DND-41 (cell line): Measurements from ENCODE around the gene OR14I1.

ENCODE experiments used
- ATAC-seq: fragments of 200-7000 bp; cut with Tn5 transposase; 3 replicates; pipeline ENCODE4 v1.9.1; 2021; ENCODE audit warnings: low read depth; ENCODE audit not compliant: insufficient read depth
- DNase-seq: peaks from one replicate; pipeline ENCODE4 v3.0.0-alpha.2; 2020
- H2AFZ ChIP-seq: 2 replicates; pipeline ENCODE4 v1.6.0; 2012; ENCODE audit warnings: low read depth, low read length
- H3K27ac ChIP-seq: 2 replicates; pipeline ENCODE4 v1.5.1; 2012; ENCODE audit warnings: low read length, inconsistent platforms
- H3K27me3 ChIP-seq: fragments of 200-600 bp; sonication (generic); 2 replicates; pipeline ENCODE4 v1.6.0; 2012; ENCODE audit warnings: low read length, mild to moderate bottlenecking, inconsistent platforms; ENCODE audit not compliant: insufficient read depth, poor library complexity
- H3K36me3 ChIP-seq: 2 replicates; pipeline ENCODE4 v1.5.1; 2012; ENCODE audit warnings: low read length, inconsistent platforms; ENCODE audit not compliant: insufficient read depth
- H3K4me1 ChIP-seq: 2 replicates; pipeline ENCODE4 v1.5.1; 2012; ENCODE audit warnings: mild to moderate bottlenecking, low read length; ENCODE audit not compliant: insufficient read depth
- H3K4me2 ChIP-seq: 2 replicates; pipeline ENCODE4 v1.6.0; 2012; ENCODE audit warnings: mild to moderate bottlenecking, moderate library complexity, low read length, inconsistent platforms; ENCODE audit not compliant: insufficient read depth
- H3K4me3 ChIP-seq, 2 experiments: fragments of 200-600 bp in 1 of 2; shearing (Covaris generic) in 1 of 2; 2 replicates each; pipeline ENCODE4 v1.5.1; 2012 to 2016; ENCODE audit warnings: inconsistent platforms in 2 of 2, low read length in 2 of 2, mild to moderate bottlenecking in 2 of 2, low read depth in 1 of 2, moderate library complexity in 1 of 2
- H3K79me2 ChIP-seq: 2 replicates; pipeline ENCODE4 v1.6.0; 2012; ENCODE audit warnings: low read length, inconsistent platforms; ENCODE audit not compliant: insufficient read depth
- H3K9ac ChIP-seq: 2 replicates; pipeline ENCODE4 v1.6.0; 2012; ENCODE audit warnings: low read depth, mild to moderate bottlenecking, inconsistent platforms, low read length, moderate library complexity
- H3K9me3 ChIP-seq: 2 replicates; pipeline ENCODE4 v1.5.1; 2012; ENCODE audit warnings: low read length, moderate library complexity, mild to moderate bottlenecking, inconsistent platforms; ENCODE audit not compliant: insufficient read depth, severe bottlenecking
- H4K20me1 ChIP-seq: 2 replicates; pipeline ENCODE4 v1.6.0; 2012; ENCODE audit warnings: low read length; ENCODE audit not compliant: insufficient read depth
- EZH2 ChIP-seq: IDR thresholded peaks from 3 replicates; pipeline ENCODE4 v1.6.1; 2012; ENCODE audit warnings: borderline replicate concordance, low read depth, mild to moderate bottlenecking, moderate library complexity, low read length, inconsistent platforms; ENCODE audit not compliant: severe bottlenecking
- TF ChIP-seq, protein P1 (sequence below): IDR thresholded peaks from 2 replicates; pipeline ENCODE4 v1.5.1; 2012; ENCODE audit warnings: borderline replicate concordance, low read length, moderate library complexity, mild to moderate bottlenecking; ENCODE audit not compliant: poor library complexity, severe bottlenecking; ENCODE audit errors: extremely low read depth

OR14I1 gene

DNA sequence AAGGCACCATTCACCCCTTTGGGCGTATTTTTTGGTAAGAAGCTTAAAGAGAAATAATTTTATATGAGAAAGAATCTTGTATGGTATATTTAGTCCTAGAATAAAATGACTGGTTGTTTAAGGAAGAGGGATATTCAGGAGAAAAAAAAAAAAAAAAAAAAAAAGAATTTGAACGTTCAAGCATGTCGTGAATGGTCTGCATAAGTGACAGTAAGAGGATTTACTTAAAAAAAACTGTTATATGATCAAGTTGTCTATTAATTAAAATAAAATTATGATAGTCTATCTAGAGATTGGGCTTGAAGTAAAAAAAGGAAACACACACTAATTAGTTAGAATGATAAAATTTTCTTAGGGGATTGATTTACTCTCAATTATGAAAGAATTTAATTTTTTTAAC, 11.7 kb upstream of the OR14I1 start:
- H3K36me3 ChIP-seq, result no peaks in the 10 kb centered on the region
- H3K4me1 ChIP-seq, result no peaks in the 10 kb centered on the region
- H3K9ac ChIP-seq, result no peak overlapping the region
- DNase-seq (no peak), ATAC-seq (no peak)
- H3K27ac ChIP-seq, result no peak overlapping the region
- no peak overlapping the region for H3K4me3 ChIP-seq
- no peak for TF ChIP-seq EZH2
- TF ChIP-seq, protein P1, sequence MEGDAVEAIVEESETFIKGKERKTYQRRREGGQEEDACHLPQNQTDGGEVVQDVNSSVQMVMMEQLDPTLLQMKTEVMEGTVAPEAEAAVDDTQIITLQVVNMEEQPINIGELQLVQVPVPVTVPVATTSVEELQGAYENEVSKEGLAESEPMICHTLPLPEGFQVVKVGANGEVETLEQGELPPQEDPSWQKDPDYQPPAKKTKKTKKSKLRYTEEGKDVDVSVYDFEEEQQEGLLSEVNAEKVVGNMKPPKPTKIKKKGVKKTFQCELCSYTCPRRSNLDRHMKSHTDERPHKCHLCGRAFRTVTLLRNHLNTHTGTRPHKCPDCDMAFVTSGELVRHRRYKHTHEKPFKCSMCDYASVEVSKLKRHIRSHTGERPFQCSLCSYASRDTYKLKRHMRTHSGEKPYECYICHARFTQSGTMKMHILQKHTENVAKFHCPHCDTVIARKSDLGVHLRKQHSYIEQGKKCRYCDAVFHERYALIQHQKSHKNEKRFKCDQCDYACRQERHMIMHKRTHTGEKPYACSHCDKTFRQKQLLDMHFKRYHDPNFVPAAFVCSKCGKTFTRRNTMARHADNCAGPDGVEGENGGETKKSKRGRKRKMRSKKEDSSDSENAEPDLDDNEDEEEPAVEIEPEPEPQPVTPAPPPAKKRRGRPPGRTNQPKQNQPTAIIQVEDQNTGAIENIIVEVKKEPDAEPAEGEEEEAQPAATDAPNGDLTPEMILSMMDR, result no peak
- no peak overlapping the region for H3K4me2 ChIP-seq
- H2AFZ ChIP-seq, result no peak overlapping the region
- no peaks in the 10 kb centered on the region for H3K79me2 ChIP-seq
- peaks cover 23% of the 10 kb centered on the region for H3K9me3 ChIP-seq
- no peaks in the 10 kb centered on the region for H4K20me1 ChIP-seq
- no peaks in the 10 kb centered on the region for H3K27me3 ChIP-seq

DNA sequence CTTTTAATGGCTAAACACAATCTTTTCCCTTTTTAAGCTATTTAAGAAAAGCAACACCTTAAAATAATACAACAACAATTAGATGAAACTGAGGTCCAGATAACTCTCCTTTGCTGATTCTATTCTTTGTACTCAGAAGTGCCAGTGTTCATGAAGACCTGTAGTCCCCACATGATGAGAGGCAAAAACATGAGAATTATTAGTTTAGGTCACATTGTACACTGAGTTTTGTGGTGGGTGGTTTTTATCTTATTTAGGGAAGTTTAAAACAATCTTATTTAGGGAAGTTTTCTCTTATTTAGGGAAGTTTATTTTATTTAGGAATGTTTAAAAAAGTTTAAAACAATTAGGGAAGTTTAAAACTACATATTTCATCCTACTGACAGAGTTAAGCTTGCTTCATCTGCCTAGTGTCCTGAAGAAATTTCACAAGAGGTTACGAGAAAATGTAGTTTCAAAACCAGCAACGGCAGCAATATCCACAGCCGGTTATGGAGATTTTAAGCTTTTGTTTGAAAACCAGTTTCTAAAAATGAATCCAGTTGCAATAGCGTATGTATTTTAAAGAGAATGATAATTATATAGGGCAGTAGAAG, 7.8 kb upstream of the OR14I1 start:
- Histone ChIP-seq H3K36me3 (no peaks in the 10 kb centered on the region), H3K79me2 (no peaks in the 10 kb centered on the region), H2AFZ (no peak overlapping the region), H4K20me1 (no peaks in the 10 kb centered on the region), H3K27ac (no peak overlapping the region), H3K4me3 (no peak overlapping the region), H3K9ac (no peak overlapping the region), H3K27me3 (no peaks in the 10 kb centered on the region), H3K4me1 (no peaks in the 10 kb centered on the region), H3K4me2 (no peak overlapping the region), H3K9me3 (peaks cover 23% of the 10 kb centered on the region)
- TF ChIP-seq, protein P1, result no peak
- no peak for TF ChIP-seq EZH2
- ATAC-seq (no peak), DNase-seq (no peak)

DNA sequence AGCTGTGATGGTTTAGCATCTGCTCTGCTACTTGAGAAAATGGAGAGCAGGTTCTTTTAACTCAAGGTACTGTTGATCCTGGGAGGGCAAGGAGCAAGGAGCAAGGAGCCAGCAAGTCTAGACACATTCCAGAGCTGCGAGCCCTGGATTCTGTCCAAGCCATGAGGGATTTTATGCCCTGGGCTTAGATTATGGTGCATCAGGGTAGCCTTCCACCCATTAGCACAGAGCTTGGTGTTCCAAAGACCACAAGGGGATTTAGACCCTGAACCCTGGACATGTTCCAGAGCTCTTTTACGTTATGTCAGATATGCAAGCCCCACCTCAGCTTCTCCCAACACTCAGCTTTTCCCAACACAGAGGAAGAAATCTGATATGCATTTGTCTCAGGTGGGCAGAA, 2.0 kb upstream of the OR14I1 start:
- Histone ChIP-seq H3K27ac (no peak overlapping the region), H3K4me1 (no peaks in the 10 kb centered on the region), H3K79me2 (no peaks in the 10 kb centered on the region), H3K27me3 (no peaks in the 10 kb centered on the region), H3K9me3 (no peaks in the 10 kb centered on the region), H3K9ac (no peak overlapping the region), H4K20me1 (no peaks in the 10 kb centered on the region), H3K36me3 (no peaks in the 10 kb centered on the region), H3K4me2 (no peak overlapping the region), H2AFZ (no peak overlapping the region), H3K4me3 (no peak overlapping the region)
- no peak for DNase-seq
- ATAC-seq, result no peak
- TF ChIP-seq, protein P1, result no peak
- no peak for TF ChIP-seq EZH2
